ENCODE data around the gene PHF14. TPM values are rescaled to one million over a fixed set of nuclear protein-coding genes. Genes with fewer than 3 reads are reported as not detected.

PHF14 gene
- total RNA-seq, 2 donors from 2014 or later, result 52.0 to 53.1 TPM

DNA sequence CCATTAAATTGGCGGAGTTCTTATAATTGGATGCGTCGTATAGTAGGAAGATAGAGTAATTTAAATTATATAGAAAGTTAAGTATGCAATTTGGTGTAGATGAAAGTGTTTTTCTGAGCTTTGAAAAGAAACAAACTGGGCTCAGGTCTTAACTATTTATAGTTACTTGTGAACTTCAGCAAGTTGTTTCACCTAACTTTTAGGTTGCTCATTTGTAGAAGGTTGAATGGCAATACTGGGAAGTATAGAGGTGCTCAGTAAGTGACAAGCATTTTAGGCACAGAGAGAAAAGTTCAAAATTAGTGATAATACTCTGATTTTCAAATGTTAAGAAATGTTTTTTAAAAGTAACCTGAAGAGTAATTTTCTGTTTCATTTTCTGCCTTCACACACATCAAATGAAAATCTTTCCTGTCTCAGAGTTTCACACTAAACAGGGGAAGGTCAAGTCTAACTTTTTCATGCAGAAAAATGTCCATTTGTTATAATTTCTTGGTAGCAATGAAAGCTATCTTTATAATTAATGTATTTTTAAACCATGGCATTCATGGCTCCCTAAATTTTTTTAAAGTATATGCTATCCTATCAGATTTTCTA is 146.5 kb downstream of the PHF14 start:
- TF ChIP-seq, protein P1, sequence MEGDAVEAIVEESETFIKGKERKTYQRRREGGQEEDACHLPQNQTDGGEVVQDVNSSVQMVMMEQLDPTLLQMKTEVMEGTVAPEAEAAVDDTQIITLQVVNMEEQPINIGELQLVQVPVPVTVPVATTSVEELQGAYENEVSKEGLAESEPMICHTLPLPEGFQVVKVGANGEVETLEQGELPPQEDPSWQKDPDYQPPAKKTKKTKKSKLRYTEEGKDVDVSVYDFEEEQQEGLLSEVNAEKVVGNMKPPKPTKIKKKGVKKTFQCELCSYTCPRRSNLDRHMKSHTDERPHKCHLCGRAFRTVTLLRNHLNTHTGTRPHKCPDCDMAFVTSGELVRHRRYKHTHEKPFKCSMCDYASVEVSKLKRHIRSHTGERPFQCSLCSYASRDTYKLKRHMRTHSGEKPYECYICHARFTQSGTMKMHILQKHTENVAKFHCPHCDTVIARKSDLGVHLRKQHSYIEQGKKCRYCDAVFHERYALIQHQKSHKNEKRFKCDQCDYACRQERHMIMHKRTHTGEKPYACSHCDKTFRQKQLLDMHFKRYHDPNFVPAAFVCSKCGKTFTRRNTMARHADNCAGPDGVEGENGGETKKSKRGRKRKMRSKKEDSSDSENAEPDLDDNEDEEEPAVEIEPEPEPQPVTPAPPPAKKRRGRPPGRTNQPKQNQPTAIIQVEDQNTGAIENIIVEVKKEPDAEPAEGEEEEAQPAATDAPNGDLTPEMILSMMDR (conservative IDR thresholded peaks at IDR 0.05), result no peak
- 97 to 100% methylated on average over 3 of the region's 3 CpGs for WGBS, 2 experiments (ENCODE audit: insufficient coverage in 1 of 2, insufficient read length in 1 of 2)
- H3K27ac Mint-ChIP-seq, result no peak overlapping the region

DNA sequence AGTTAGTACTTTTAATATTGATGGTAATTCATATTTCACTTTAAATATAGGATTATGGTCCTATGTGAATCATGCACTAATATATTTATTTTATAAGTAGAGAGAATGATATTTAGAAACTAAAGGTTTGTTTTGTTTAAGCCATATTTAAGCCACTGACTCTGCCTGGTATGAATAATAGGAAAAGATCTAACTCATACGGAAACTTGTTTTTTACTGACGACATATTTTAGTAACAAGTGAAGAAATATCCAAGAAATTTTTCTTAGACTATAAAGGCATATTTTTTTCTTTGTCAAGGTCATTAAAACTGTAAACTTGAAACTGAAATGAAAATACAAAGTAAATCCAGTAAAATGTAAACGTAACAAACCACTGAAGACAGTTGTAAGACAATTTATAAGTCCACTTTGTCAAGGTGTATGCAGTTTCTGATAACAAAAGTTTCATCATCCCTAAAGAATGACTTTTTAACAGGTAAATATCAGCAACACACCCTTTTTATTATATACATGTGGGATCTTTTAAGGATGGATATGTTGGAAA is 147.1 kb downstream of the PHF14 start:
- H3K27me3 Mint-ChIP-seq (ENCODE audit: insufficient read depth), result no peaks in the 10 kb centered on the region
- Histone ChIP-seq H3K27me3 (ENCODE audit: control insufficient read depth, insufficient read depth, low read length, poor library complexity, severe bottlenecking) (no peaks in the 10 kb centered on the region), H3K4me1 (ENCODE audit: control insufficient read depth, insufficient read depth, low read length) (no peaks in the 10 kb centered on the region), H3K9me3 (ENCODE audit: control insufficient read depth, low read length) (no peaks in the 10 kb centered on the region), H3K27ac (ENCODE audit: low read depth, low read length) (no peak overlapping the region), H3K4me3 (ENCODE audit: low read length) (no peak overlapping the region), H3K36me3 (ENCODE audit: control insufficient read depth, insufficient read depth, low read length) (peaks cover 16% of the 10 kb centered on the region), H3K9ac (ENCODE audit: extremely low read depth, low read length, poor library complexity, severe bottlenecking) (no peak overlapping the region)
- H3K36me3 Mint-ChIP-seq (ENCODE audit: low read depth), result peaks cover 10% of the 10 kb centered on the region
- no peaks in the 10 kb centered on the region for H3K4me1 Mint-ChIP-seq
- 100% methylated on average over 3 of the region's 3 CpGs; no CpG with 5 or more reads in 1 of the 2 experiments for WGBS, 2 experiments (ENCODE audit: insufficient coverage in 1 of 2, insufficient read length in 1 of 2)
- no peaks in the 10 kb centered on the region for H3K9me3 Mint-ChIP-seq
- no peak for DNase-seq
- no peak overlapping the region for H3K4me3 Mint-ChIP-seq
- TF ChIP-seq, protein P1 (conservative IDR thresholded peaks at IDR 0.05), result no peak
- no peak overlapping the region for H3K27ac Mint-ChIP-seq

More for the DNA sequence above, 146.5 kb downstream of the PHF14 start:
- H3K9me3 Mint-ChIP-seq, result no peaks in the 10 kb centered on the region
- Histone ChIP-seq H3K4me3 (ENCODE audit: low read length) (no peak overlapping the region), H3K9ac (ENCODE audit: extremely low read depth, low read length, poor library complexity, severe bottlenecking) (no peak overlapping the region), H3K27ac (ENCODE audit: low read depth, low read length) (no peak overlapping the region), H3K27me3 (ENCODE audit: control insufficient read depth, insufficient read depth, low read length, poor library complexity, severe bottlenecking) (no peaks in the 10 kb centered on the region), H3K4me1 (ENCODE audit: control insufficient read depth, insufficient read depth, low read length) (no peaks in the 10 kb centered on the region), H3K36me3 (ENCODE audit: control insufficient read depth, insufficient read depth, low read length) (peaks cover 16% of the 10 kb centered on the region), H3K9me3 (ENCODE audit: control insufficient read depth, low read length) (no peaks in the 10 kb centered on the region)
- H3K27me3 Mint-ChIP-seq (ENCODE audit: insufficient read depth), result no peaks in the 10 kb centered on the region
- no peak for DNase-seq
- no peak overlapping the region for H3K4me3 Mint-ChIP-seq
- no peaks in the 10 kb centered on the region for H3K4me1 Mint-ChIP-seq
- H3K36me3 Mint-ChIP-seq (ENCODE audit: low read depth), result peaks cover 10% of the 10 kb centered on the region

DNA sequence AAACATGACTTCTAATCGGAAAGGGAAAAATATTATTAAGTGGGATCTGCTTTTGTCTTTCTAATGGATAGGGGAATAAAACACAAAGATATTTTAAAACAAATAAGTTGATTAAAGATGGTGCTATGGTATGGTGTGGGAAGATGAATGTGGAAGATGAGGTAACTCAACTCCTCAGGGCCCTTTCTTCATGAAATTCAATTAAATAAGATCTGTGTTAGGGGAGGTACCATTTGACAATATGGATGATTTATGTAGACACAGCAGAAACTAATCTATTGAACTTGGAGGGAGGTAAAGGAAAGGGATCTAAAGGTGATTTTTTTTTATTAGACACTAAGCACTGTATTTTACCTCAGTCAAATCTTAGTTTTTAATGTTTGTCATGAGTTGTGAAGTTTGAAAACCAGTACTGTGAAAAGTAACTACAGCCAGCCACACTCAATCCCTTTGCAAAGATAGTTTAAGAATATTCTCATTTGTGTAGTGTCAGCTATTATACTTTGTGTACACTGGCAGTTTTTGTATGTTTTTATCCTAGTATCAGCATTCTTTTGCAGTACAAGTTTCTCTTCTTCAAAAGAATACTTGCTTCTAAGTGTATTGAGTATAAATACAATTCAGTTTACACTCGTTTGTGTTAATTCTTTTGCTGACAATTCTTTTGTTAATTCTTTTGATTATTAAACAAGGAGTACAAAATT is 151.3 kb downstream of the PHF14 start:
- Histone ChIP-seq H3K9ac (ENCODE audit: extremely low read depth, low read length, poor library complexity, severe bottlenecking) (no peak overlapping the region), H3K4me1 (ENCODE audit: control insufficient read depth, insufficient read depth, low read length) (no peaks in the 10 kb centered on the region), H3K27me3 (ENCODE audit: control insufficient read depth, insufficient read depth, low read length, poor library complexity, severe bottlenecking) (no peaks in the 10 kb centered on the region), H3K4me3 (ENCODE audit: low read length) (no peak overlapping the region), H3K36me3 (ENCODE audit: control insufficient read depth, insufficient read depth, low read length) (peaks cover 9% of the 10 kb centered on the region), H3K9me3 (ENCODE audit: control insufficient read depth, low read length) (no peaks in the 10 kb centered on the region), H3K27ac (ENCODE audit: low read depth, low read length) (no peak overlapping the region)
- Mint-ChIP-seq H3K4me1 (peaks cover 9% of the 10 kb centered on the region), H3K27ac (no peak overlapping the region), H3K27me3 (ENCODE audit: insufficient read depth) (no peaks in the 10 kb centered on the region), H3K9me3 (no peaks in the 10 kb centered on the region), H3K36me3 (ENCODE audit: low read depth) (peaks cover 8% of the 10 kb centered on the region), H3K4me3 (no peak overlapping the region)
- TF ChIP-seq, protein P1 (conservative IDR thresholded peaks at IDR 0.05), result no peak
- WGBS, 2 experiments (ENCODE audit: insufficient coverage in 1 of 2, insufficient read length in 1 of 2), result no CpG with 5 or more reads among the region's 2 CpGs
- DNase-seq, result no peak
